ENCODE results near the gene GORASP2.
A peak's percentile ranks its signal among the peaks of the same experiment; 100 is the strongest.
"Not testable (repeated sequence)": the region's sequence is repeated elsewhere in the genome, so short reads cannot be mapped to it uniquely, and the experiment has no call there.

The GORASP2 gene

DNA sequence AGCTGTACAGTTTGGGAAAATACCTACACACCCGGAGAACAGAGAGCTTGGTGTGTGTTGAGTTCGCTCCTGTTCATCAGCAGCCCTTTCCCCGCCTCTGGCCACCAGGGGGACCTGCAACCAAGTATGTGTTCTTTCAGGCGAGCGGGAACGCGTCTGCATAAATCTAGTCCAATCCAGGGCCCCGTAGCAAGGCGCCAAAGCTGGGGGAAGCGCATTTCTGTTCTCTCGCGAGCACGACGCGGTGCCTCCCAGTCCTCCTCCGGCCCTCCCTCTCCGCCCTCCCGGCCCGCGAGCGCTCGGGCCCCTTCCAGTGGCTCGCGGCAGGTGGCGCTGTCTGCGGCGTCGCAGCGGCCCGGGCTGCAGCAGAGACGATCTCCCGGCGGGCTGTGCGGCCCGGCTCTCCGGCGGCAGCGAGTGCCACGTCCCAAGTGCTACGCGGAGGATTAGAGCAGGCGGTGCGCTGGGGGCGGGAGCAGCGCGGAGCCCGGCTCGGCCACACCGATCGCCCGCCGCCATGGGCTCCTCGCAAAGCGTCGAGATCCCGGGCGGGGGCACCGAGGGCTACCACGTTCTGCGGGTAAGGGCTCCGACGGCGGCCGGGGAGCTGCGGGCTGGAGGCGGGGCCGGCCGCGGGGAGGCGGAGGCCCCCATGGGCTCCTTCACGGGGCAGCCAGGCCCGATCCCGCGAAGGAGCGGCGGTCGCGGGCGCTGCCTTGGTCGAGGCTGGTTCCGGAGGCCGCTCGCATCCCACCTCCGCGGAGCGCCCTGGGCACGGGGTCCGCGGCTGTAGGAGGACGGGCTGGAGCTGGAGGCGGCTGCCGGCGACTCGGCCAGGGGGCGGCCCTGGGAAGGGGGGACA lies at the start of gene GORASP2:
Gene GORASP2 (plus strand): TSS at position 430 of the 862 bp plus-strand sequence. CDS start 88 bp downstream, at position 518.
- DNase-seq = peak; percentile 95 to 98

DNA sequence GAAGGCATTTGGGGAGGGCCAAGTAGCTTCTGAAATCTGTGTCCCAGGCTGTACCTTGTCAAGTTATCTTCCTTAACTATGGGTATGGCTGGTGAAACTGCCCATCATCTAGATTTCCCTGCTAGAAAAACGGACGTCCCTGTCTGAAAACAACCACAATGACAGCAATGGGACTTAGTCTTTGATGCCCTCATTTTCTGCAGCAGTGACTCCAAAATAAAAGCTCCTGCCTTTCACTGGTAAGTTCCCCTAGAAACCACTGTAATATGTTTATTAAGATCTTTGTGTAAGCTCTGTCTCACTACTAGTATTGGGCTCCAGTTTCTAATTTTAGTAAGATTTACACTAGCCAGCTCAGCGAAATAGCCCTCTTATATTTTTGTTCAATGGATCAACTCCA lies 47.2 kb upstream of the GORASP2 start:
- DNase-seq = no peak

DNA sequence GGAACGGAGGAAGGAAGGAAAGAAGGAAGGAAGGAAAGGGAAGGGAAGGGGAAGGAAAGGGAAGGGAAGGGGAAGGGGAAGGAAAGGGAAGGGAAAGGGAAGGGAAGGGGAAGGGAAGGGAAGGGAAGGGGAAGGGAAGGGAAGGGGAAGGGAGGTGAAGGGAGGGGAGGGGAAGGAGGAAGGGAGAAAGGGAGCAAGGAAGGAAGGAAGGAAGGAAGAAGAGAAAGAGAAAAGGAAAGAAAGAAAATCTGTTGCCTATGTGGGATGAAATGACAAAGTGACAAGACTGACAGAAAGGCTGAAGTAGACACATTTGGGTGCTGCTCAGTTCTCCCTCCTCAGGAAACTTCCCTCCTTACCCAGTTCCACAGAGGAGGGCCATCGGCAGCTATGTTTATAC lies 46.3 kb upstream of the GORASP2 start:
- DNase-seq = no peak

DNA sequence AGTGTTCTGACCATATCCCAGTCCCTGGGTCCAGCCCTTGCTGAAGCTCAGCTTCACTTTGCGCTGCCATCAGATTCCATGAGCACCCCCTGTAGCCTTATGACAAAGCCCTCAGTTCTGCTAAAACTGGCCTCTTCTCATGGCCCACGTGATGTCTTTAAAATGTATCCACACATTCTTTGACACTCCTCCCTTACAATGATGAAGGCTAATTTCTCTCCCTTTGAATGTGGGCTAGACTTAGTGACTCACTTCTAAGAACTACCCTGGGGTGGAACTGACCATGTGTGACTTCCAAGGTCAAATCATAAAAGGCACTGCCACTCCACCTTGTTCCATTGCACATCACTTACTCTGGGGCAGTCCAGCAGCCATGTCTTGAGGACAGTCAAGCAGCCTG lies 45.4 kb upstream of the GORASP2 start:
- no peak for DNase-seq

DNA sequence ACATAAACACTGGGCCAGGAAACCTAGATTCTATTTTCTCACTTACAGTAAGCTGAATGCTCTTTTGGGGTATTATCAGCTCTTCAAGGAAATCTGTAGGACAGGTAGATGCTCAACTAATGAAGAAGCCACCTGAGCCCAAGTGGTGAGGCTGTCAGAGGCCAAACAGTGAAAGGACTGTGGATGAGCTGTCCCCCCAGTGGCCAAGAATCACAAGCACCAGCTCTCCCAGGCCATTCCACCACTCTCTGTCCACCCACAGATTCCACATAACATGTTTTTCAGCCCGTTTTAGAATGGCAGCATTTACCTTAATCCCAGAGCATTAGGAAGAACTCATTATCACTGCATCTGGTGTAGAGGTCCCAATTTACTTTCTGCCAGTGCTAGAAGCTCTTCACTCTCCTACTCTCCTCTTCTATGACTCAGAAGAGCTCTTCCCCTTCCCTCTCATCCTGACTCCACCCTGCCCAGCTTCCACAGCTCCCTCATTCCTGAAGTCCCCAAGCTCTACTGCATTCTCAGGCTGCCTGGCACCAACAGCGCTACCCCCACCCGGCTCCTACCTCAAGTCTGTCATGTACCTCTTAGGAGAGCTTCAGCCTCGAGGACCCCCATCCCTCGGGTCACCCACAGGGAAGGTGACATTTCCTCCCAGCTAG lies 43.8 kb upstream of the GORASP2 start:
- DNase-seq = no peak

DNA sequence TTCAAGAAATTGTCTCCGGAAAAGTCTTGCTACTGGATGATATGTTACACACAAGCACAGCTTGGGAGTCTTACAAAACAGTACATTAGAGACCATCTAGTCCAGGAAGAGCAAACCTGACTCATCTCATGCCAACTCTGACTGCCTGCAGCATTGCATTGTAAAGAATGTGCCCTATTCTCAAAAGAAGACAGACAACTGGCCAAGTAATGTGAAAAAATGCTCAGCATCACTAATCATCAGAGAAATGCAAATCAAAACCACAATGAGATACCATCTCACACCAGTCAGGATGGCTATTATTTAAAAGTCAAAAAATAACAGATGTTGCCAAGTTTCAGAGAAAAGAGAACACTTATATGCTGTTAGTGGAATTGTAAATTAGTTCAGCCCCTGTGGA lies 42.7 kb upstream of the GORASP2 start:
- DNase-seq = no peak

DNA sequence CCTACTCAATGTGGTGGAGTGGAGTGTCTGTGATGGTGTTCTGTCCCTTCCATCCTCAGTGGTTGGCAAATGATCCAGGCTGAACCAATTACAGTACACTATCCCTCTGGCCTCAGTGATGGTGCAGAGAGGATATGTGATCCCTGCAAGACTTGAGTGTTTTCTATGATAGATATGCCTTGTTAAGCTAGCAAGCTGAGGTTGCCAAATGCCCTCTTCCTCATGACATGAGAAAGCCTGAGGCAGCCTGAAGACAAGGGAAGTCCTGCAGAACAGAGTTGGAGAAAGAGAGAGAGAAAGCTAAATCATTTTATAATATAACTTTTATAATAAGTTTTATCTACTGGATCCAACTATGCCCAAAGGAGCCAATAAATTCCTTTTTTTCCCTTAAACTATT lies 41.6 kb upstream of the GORASP2 start:
- no peak for DNase-seq

DNA sequence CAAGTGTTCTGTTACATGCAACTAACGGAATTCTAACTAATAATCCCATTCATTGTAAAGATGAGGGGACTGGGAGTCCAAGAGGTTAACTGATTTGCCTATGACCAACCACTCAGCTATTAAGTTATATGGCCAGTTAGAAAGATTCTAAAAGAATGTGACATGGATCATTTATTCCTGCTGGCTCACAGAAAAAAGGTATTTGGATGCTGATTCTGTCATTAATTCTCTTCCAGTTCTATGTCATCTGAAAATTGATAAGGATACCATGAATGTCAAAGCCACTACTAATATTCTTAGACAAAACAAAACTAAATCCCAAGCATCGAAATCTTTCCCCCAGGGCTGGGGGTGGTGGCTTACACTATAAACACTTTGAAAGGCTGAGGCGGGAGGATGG lies 41.2 kb upstream of the GORASP2 start:
- no peak for DNase-seq

DNA sequence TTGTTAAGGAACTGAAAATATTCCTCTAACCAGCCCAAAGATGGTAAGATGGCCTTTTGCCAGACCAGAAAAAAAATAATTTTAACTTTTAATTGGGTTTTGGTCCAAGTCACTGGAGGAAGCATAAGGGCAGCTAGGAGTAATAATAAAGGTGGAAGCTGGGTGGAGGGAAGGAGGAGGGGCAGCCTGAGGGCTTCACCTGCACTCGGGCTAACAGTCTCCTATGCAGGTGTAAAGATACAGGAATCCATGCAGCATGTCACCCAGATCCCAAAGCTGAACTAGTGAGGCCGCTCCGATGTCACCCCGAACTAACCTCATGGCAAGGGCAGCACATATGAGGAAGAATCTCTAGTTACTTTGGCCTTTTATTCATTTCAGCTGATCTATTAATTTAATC lies 37.2 kb upstream of the GORASP2 start:
- DNase-seq = no peak

DNA sequence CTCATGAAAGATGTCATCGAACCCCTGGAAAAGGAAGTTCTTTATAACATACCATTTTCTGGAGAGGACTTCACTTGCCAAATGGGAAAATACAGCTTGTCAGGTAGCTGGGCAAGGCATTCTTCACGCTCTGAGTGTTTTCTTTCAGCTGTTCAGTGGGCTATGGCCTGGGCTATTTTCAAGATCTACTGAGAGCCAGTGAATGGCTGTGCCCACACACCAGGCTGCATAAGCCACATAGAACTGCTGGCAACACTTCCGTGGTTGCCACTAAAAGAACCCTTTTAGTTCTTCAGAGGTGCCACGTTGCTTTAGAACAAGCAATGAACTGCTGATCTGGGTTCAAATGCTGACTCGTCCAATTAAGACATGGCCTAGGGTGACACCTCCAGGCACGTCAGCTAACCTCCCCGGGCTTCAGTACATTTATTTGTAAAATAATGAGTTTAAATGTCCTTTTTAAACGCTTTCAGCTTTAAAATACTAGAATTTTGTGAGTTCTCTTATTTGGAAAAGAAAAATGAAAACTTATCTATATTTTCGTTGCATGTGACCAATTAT lies 36.6 kb upstream of the GORASP2 start:
- no peak for DNase-seq

DNA sequence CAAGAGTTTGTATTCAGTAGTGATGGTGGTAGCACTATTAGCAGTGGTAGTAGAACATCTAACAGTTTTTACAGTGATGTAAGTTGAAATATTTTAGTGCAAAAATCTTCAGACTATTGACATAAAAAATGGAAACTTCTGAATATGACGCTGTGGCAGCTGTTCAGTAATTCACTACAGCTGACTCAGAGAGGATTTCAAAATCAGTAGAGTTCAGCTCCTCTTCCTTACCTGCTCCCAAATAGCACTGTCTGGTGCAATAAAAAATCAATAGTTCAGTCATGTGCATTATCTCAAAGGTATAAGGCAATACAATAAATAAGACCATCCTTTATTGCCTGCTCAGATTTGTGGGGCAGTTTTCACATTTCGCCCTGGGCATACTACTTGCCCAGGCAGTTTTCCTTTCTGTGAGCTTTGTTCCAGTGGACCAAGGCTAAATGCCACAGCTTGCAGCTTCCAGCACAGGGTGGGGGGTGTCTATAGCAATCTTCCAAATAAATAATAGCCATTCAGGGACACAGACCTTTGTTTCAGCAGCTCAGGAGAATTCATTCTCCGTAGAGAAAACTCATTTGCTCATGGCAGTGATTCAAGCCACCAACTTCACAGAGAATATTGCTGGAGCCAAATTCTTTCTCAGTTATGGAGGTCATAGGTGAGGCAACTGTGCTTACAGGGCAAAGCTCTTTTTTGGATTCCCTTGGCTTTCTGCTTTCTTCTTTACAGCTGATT lies 33.9 kb upstream of the GORASP2 start:
- no peak for DNase-seq

DNA sequence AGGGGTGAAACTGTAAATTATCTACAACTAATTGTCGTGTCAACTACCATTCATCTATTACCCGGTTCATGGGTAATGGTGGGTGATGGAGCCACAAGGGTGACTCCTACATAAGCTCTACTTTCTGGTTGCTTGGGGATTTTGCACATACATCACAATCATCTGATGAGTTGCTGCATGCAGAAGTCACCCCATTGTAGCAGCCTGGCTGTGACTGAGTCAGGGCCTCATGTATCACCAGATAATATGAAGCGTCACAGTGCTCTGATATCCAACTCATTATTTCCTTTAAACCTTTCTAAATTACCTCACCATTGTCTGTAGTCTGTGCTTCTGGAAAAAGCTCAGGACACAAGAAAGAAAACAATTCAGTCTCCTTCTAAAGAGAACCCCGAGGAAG lies 32.4 kb upstream of the GORASP2 start:
- DNase-seq = no peak

DNA sequence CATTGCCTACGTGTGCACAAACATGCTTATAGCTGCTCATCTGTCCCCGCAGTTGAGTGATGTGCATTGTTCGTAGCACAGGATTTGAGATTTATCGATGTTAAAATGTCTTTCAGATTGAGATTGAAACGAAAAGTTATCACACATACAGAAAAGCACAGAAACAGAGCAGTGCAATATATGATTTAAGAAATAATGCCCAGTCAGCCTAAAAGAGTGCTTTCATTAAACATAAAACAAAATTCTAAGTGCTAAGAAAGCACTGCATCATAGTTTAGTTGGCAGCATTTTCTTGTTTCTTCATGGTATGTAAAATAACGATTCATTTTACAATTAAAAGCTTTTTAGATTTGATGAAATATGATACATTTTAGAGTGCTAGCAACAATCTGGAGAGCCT lies 31.9 kb upstream of the GORASP2 start:
- no peak for DNase-seq

DNA sequence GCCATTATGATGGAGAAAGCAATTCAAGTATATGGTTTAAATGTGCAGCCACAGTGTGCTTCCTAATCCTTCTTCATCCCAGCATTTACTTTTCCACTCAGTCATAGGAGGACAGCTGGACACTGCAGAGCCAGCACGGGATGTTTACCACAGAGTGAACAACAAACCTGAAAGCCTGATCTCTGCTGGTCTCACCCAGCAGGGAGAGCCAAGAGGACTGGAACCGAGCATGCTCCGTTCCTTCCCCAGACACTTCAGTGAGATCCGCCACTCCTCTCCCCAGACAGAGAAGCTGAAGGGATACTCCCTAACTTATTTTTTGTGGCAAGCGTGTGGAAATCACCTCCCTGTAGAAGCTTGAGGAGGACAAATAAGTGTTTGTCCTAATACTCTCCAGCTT lies 23.2 kb upstream of the GORASP2 start:
- no peak for DNase-seq

DNA sequence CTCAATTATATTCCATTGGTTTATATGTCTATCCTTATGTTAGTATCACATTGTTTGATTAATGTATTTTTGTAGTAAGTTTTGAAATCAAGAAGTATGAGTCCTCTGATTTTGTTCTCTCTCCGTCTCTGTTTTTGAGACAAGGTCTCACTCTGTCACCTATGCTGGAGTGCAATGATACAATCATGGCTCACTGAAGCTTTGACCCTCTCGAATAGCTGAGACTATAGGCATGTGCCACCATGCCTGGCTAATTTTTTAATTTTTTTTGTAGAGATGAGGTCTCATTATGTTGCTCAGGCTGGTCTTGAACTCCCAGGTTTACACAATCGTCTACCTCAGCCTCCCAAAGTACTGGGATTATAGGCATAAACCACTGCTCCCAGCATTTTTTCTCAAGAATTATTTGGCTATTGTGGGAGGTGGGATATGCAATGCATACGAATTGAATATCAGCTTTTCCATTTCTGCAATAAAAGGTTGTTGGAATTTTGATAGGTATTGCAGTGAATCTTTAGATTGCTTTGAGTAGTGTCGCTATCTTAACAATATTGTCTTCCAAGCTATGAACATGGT lies 17.7 kb upstream of the GORASP2 start:
- no peak for DNase-seq

DNA sequence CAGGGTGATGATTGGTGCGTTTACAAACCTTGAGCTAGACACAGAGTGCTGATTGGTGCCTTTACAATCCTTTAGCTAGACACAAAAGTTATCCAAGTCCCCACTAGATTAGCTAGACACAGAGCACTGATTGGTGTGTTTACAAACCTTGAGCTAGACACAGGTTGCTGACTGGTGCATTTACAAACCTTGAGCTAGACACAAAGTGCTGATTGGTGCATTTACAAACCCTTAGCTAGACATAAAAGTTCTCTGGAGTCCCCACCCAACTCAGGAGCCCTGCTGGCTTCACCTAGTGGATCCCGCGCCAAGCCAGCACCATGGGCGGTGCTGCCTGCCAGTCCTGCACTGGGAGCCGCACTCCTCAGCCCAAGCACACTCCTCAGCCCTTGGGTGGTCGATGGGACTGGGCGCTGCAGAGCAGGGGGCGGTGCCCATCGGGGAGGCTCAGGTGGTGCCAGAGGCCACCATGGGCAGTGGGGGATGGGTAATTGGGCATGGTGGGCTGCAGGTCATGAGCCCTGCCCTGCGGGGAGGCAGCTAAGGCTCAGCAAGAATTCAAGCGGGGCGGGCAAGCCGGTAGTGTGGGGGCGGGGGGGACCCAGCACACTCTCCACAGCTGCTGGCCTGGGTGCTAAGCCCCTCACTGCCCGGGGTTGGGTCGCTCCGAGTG lies 13.9 kb upstream of the GORASP2 start:
- DNase-seq = not testable (repeated sequence)

DNA sequence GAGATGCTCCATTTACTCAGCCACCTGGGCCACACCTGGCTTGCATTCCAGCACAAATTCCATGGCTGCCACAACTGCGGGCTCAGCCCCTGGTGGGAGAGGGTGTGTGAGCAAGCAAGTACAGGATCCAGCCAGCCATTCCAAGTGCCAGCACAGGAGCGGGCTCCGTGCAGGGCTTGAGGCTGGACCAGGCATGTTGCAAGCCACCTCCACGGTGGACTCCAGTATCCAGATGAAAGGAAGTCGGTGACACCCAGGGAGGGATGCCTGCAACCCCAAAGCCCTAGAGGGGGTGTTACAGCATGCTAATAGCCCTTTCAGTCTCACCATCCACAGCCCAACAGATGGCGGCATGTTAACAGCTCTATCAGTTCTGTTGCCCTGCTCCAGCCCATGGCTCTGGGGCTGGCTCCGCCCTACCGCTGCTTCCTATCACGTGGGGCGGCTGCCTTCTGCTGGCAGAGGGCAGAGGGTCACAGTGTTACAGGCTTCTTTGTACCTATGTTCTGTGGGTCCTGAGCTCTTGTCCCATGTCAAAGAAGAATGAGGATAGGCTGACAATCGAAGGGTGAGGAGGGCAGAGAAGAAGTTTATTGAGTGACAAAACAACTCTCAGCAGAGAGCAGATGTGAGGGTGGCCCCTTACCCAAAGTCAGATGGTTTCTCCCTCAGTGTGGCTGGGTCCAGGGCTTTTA lies 11.7 kb upstream of the GORASP2 start:
- DNase-seq = no peak

DNA sequence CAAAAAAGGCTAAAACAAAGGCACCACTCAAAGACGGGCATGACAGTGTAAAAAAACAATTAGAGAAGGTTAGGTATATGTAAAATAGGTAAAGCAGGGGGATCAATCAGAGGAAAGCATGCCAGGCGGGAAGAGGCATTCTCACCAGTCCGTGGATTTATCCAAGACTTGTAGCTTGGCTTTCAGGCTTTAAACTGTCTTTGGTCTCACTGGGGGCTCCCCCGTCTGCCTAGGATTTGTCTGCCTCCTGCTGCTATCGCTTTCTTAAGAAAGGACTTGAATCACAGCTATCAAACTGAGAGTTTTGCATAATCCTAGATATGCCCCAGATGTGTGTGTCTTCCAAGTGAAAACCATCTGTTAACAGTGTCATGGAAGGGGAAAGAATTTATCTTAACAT lies 11.1 kb upstream of the GORASP2 start:
- no peak for DNase-seq

DNA sequence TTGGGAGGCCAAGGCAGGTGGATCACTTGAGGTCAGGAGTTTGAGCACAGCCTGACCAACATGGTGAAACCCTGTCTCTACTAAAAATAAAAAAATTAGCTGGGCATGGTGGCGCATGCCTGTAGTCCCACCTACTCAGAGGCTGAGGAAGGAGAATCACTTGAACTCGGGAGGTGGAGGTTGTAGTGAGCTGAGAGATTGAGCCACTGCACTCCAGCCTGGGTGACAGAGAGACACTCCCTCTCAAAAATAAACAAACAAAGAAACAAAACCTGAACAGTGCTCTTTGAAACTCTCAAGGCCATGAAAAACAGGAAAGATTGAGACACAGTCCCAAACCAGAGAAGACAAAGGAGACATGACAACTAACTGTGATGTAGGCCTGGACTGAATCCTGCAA lies 7.2 kb upstream of the GORASP2 start:
- not testable (repeated sequence) for DNase-seq

DNA sequence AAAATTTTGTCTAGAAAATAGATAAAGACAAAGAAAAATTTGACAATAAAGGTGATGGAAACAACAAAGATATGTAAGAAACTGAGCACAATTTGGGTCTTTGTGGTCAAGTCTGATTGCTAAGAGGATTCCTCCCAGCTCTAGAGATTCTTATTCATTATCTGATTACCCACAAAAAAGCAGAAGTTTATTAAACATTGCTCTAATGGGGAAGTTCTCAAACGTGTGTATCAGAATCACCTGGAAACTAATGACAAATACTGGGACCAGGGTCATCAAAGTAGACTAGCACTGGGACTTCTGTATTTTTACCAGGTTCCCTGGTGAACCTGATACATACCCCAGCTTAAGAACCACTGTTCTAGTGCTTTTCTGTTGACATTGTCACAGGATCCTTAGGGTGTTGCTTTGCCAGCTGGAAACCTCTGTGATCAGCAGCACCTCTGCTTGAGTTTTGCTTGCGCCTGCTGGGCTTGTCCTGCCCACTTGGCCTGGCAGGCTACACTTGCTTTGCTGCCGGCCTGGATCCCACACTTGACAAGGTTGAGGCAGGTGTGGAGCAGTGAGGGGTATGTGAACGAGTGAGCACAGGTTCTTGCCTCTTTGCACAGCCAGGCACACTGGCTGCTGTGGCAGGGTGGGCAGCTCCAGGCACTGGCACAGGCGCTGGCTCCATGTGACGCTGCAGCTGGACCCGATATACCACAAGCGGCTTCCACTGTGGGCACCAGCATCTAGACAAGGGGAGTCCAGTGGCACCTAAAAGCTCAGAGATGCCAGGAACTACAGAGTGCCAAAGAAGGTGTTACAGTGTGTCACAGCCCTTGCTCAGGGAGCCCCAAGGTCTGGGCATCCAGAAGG lies 6.2 kb upstream of the GORASP2 start:
- no peak for DNase-seq

DNA sequence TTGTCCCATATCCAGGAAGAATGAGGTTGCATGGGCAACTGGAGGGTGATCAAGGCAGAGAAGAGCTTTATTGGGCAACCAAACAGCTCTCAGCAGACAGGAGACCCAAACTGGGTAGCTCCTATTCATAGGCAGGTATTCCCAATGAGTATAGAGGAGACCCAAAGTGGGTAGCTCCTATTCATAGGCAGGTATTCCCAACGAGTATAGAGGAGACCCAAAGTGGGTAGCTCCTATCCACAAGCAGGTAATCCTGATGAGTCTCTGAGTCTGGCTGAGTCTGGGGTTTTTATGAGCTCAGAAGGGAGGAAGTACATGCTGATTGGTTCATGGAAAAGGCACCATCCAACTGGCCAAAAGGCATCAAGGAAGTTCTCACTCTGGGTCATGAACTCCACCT lies 5.3 kb upstream of the GORASP2 start:
- no peak for DNase-seq

All from hippocampal formation (tissue), 2 donors.